H1 (cell line): ENCODE data around the gene MVD.

Source experiments
- CEBPB ChIP-seq: IDR thresholded peaks from 2 replicates; pipeline ENCODE4 v1.6.1; 2012; ENCODE audit warnings: low read depth, low read length
- EZH2 ChIP-seq: fragments of 200-600 bp; sonication (generic); IDR thresholded peaks from 2 replicates; pipeline ENCODE4 v1.7.1; 2012; ENCODE audit warnings: low read depth, mild to moderate bottlenecking, moderate library complexity, low read length, inconsistent platforms; ENCODE audit not compliant: severe bottlenecking

DNA sequence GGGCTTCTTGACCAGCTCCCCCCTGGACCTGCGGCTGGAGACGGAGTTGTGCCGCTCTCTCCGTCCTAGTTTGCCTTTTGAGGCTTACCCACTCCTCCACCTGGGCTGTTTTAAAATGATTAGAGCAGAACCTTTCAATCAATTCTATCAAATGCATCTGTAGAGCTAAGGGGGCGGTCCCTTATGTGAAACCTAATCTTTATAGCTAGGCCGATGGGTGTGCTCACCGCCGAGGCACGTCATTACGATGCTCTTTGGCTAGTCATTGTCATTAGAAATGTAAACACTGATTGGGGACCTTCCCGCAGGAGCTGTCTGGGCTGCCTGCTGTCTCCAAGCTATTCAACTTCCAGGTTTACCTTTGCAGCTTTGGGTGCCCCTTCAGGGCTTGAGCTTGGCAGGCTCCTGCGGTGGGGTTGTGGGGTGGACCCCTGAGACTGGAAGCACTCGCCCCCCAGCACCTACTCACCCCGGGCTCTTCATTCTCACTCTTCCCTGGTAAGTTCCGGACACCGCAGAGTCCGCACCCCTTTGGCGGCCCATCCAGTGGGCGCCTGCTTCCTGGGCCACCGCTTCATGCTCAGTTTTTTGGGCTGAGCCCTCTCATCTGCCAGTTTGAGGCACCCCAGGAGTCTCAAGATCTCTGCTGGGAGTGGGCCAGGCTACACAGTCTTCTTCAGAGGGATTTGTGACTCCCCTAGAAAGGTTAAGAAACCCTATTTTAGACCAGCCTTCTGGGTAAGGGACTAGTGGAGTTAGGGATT lies 45.4 kb downstream of the MVD start:
- TF ChIP-seq EZH2, result no peak
- TF ChIP-seq CEBPB, result no peak
